K562 (cell line): Measurements from ENCODE around the gene GSDME. TPM values are rescaled to one million over a fixed set of nuclear protein-coding genes. Genes with fewer than 3 reads are reported as not detected.

ENCODE experiments used
- ATAC-seq: fragments of 200-7000 bp; cut with Tn5 transposase; 3 replicates; pipeline ENCODE4 v1.9.1; 2020; ENCODE audit warnings: moderate library complexity
- BruUV-seq: library from RNA; stranded (reverse); fragments of 400-500 nt; replicated peaks from 2 replicates; lab custom pipeline; 2021; lab: Mats Ljungman, UMichigan
- CTCF ChIA-PET: fragments of 300-600 bp; formaldehyde crosslinking; extraction: SDS; loops from one replicate; lab custom pipeline; 2021; ENCODE audit warnings: low intra/inter-chr PET ratio; lab: Yijun Ruan, JAX
- POLR2A ChIA-PET: fragments of 300-600, 350-650 bp; sonication (Branson Sonifier 250); formaldehyde crosslinking; extraction: SDS; loops from one replicate; lab custom pipeline; 2021; ENCODE audit warnings: antibody characterized with exemption, inconsistent platforms; lab: Yijun Ruan, JAX
- DNase-seq, 4 experiments: peaks; one replicate each; pipeline versions ENCODE4 v3.0.0 to v3.0.0-alpha.2; 2011 to 2018; ENCODE audit warnings: low spot score in 3 of 4, mixed read lengths in 3 of 4; ENCODE audit errors: extremely low read depth in 1 of 4
- FAIRE-seq: peaks from 2 replicates; lab custom pipeline; 2011; peaks lifted over from hg19 to GRCh38; lab: Jason Lieb, UNC
- H2AFZ ChIP-seq: 2 replicates; pipeline ENCODE4 v1.6.0; 2011; ENCODE audit warnings: low read depth, low read length, control low read depth, inconsistent platforms
- H3K27ac ChIP-seq: fragments of 200-600 bp; 3 replicates; pipeline ENCODE4 v1.8.0; 2011; ENCODE audit warnings: low read depth, mild to moderate bottlenecking, control low read depth, inconsistent platforms, low read length, moderate library complexity, mixed read lengths; ENCODE audit errors: extremely low read depth
- H3K27me3 ChIP-seq, 2 experiments: fragments of 300-600 bp in 1 of 2; 2 replicates in 1 of 2; 3 replicates in 1 of 2; pipeline versions ENCODE4 v1.6.0 to v1.8.0; 2011; ENCODE audit warnings: inconsistent platforms in 2 of 2, low read length in 2 of 2, mild to moderate bottlenecking in 1 of 2, mixed read lengths in 1 of 2, moderate library complexity in 1 of 2; ENCODE audit not compliant: control insufficient read depth in 2 of 2, insufficient read depth in 2 of 2
- H3K36me3 ChIP-seq: fragments of 300-600 bp; 3 replicates; pipeline ENCODE4 v1.8.0; 2011; ENCODE audit warnings: mild to moderate bottlenecking, low read length, inconsistent platforms; ENCODE audit not compliant: control insufficient read depth, insufficient read depth
- H3K4me1 ChIP-seq, 2 experiments: fragments of 200-600 bp in 1 of 2; replicated peaks in 1 of 2; 2 replicates in 1 of 2; 3 replicates in 1 of 2; pipeline versions ENCODE4 v1.5.1 to v1.8.0; 2011; ENCODE audit warnings: inconsistent platforms in 2 of 2, low read length in 2 of 2, mild to moderate bottlenecking in 1 of 2, mixed read lengths in 1 of 2, moderate library complexity in 1 of 2; ENCODE audit not compliant: control insufficient read depth in 2 of 2, insufficient read depth in 2 of 2
- H3K4me2 ChIP-seq: 2 replicates; pipeline ENCODE4 v1.6.1; 2011; ENCODE audit warnings: low read length, control low read depth, inconsistent platforms, mixed read lengths; ENCODE audit not compliant: insufficient read depth
- H3K4me3 ChIP-seq: fragments of 200-600 bp; sonication (generic), shearing (Covaris generic); 2 replicates; pipeline ENCODE4 v1.5.1; 2016; ENCODE audit warnings: control low read depth, inconsistent platforms
- H3K79me2 ChIP-seq: fragments of 200-600 bp; 3 replicates; pipeline ENCODE4 v1.8.0; 2011; ENCODE audit warnings: low read length, inconsistent platforms; ENCODE audit not compliant: control insufficient read depth, insufficient read depth
- H3K9ac ChIP-seq, 2 experiments: 2 replicates each; pipeline versions ENCODE4 v1.6.0 to v1.6.1; 2011; ENCODE audit warnings: low read depth in 2 of 2, low read length in 2 of 2, control low read depth in 1 of 2, inconsistent platforms in 1 of 2, mild to moderate bottlenecking in 1 of 2, mixed read lengths in 1 of 2; ENCODE audit not compliant: insufficient read depth in 1 of 2
- H3K9me1 ChIP-seq: one replicate; pipeline ENCODE4 v1.6.0; 2011; ENCODE audit warnings: inconsistent platforms, mild to moderate bottlenecking, low read length, moderate library complexity; ENCODE audit not compliant: control insufficient read depth, insufficient read depth
- H3K9me3 ChIP-seq: replicated peaks from 2 replicates; pipeline ENCODE4 v1.5.1; 2011; ENCODE audit warnings: low read depth, low read length, inconsistent platforms; ENCODE audit not compliant: control insufficient read depth, insufficient read depth
- H4K20me1 ChIP-seq: replicated peaks from 2 replicates; pipeline ENCODE4 v1.6.1; 2011; ENCODE audit warnings: low read length, inconsistent platforms, mixed read lengths; ENCODE audit not compliant: control insufficient read depth, insufficient read depth
- CTCF ChIP-seq, 3 experiments: IDR thresholded peaks in 2 of 3; conservative IDR thresholded peaks in 1 of 3; 2 replicates each; pipeline ENCODE4 v1.5.1; 2011 to 2012; ENCODE audit warnings: low read length in 3 of 3, mild to moderate bottlenecking in 3 of 3, control low read depth in 2 of 3, improper control_type of control experiment in 1 of 3, inconsistent platforms in 1 of 3, low read depth in 1 of 3, mixed read lengths in 1 of 3, moderate library complexity in 1 of 3; ENCODE audit not compliant: insufficient read depth in 2 of 3
- DDX20 ChIP-seq: fragments of 450-650 bp; IDR thresholded peaks from 2 replicates; pipeline ENCODE4 v1.6.1; 2016; ENCODE audit warnings: missing genetic modification characterization, low read depth, mild to moderate bottlenecking, missing compliant biosample characterization, moderate library complexity
- NFRKB ChIP-seq: fragments of 450-650 bp; IDR thresholded peaks from 2 replicates; pipeline ENCODE4 v1.6.1; 2016; ENCODE audit warnings: low read depth
- ZNF174 ChIP-seq: fragments of 250-450 bp; sonication (Bioruptor Pico); IDR thresholded peaks from 2 replicates; pipeline ENCODE4 v1.4.0; 2020; ENCODE audit warnings: mild to moderate bottlenecking
- WGBS: fragments of 100-300 bp; shearing (Covaris generic); methylation state at CpG from one replicate; pipeline ENCODE4 v1.1.6; 2016; ENCODE audit warnings: low coverage, mixed read lengths; ENCODE audit not compliant: insufficient coverage; ENCODE audit errors: missing lambda C conversion rate; 5-methylcytosine and 5-hydroxymethylcytosine counted together
- in situ Hi-C: fragments of 300-500 bp; cut with MboI; formaldehyde crosslinking; loops from 4 replicates; pipeline ENCODE4 v1.15.0; 2018; ENCODE audit warnings: inconsistent platforms, mixed read lengths
- intact Hi-C: fragments of 100-400 bp; cut with micrococcal nuclease; formaldehyde crosslinking; loops from 2 replicates; pipeline ENCODE4 v1.14.2; 2022
- polyA plus RNA-seq, 8 experiments: library from polyadenylated mRNA; depleted of rRNA in 4 of 8; stranded (reverse) in 5 of 8; unstranded in 3 of 8; fragments of >200 nt; fragmentation: Nextera tagmentation in 2 of 8; fragmentation: Illumina TruSeq in 1 of 8; extraction: Ambion mirVana in 2 of 8; extraction: Trizol in 1 of 8; gene quantifications; 2 replicates each; pipeline versions ENCODE4 v1.2.1 to v1.2.3, GENCODE V29; 2011 to 2014; ENCODE audit warnings: inconsistent platforms in 1 of 8, missing spikeins in 1 of 8
- total RNA-seq, 7 experiments: library from RNA; depleted of rRNA in 6 of 7; stranded (reverse); fragments of >200 nt in 6 of 7; fragmentation: Illumina TruSeq in 2 of 7; extraction: Trizol in 2 of 7; gene quantifications; 2 replicates each; pipeline versions ENCODE4 v1.2.1 to v1.2.3, GENCODE V29; 2011 to 2021; ENCODE audit warnings: low replicate concordance in 1 of 7
- TF ChIP-seq, protein P1 (sequence below): IDR thresholded peaks from 2 replicates; pipeline ENCODE4 v1.6.1; 2011; ENCODE audit warnings: borderline replicate concordance, low read depth, mild to moderate bottlenecking, moderate library complexity, low read length; ENCODE audit not compliant: insufficient read depth, poor library complexity, severe bottlenecking
- TF ChIP-seq, protein P2 (sequence below): fragments of 450-650 bp; formaldehyde crosslinking; IDR thresholded peaks from 2 replicates; pipeline ENCODE4 v1.4.0; 2022; ENCODE audit warnings: missing genetic modification characterization
- TF ChIP-seq, protein P3 (sequence below): IDR thresholded peaks from 2 replicates; pipeline ENCODE4 v1.6.1; 2012; ENCODE audit warnings: low read depth, low read length, improper control_type of control experiment, borderline replicate concordance

GSDME gene
- total and polyA plus RNA-seq, 9 of the 15 experiments (the other 6 are each of a cell fraction or from before 2014, with no cell fraction given): 0.37 to 1.9 (median 0.62) TPM

DNA sequence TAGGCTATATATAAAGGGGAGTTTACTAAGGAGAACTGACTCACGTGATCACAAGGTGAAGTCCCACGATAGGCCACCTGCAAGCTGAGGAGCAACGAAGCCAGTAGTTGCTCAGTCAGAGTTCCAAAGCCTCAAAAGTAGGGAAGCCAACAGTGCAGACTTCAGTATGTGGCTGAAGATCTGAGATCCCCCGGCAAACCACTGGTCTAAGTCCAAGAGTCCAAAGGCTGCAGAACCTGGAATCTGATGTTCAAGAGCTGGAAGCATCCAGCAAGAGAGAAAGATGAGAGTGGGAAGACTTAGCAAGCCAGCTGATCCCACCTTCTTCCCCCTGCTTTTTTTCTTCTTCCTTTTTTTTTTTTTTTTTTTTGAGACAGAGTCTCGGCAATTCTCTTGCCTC lies 27.0 kb upstream of the GSDME start:
- Histone ChIP-seq H3K9me3 (peaks cover 9% of the 10 kb centered on the region; the same call in 1 of the 2 replicates), H3K79me2 (peaks cover 8% of the 10 kb centered on the region; the same call in 2 of the 3 replicates), H3K36me3 (no peaks in the 10 kb centered on the region), H3K4me2 (no peak overlapping the region), H3K4me1 (peaks cover 0 to 8% of the 10 kb centered on the region in 2 experiments; a peak in 3 of 5 replicates), H3K4me3 (no peak overlapping the region), H3K27me3 (no peaks in the 10 kb centered on the region), H2AFZ (no peak overlapping the region), H3K9me1 (no peaks in the 10 kb centered on the region), H3K27ac (no peak overlapping the region), H4K20me1 (no peaks in the 10 kb centered on the region), H3K9ac (no peak overlapping the region)
- no peak for TF ChIP-seq CTCF (IDR thresholded peaks at IDR 0.05 in 2 of 3, conservative IDR thresholded peaks at IDR 0.05 in 1 of 3; ENCODE audit: insufficient read depth in 2 of 3, low read depth in 1 of 3, low read length in 3 of 3)
- TF ChIP-seq, protein P1, sequence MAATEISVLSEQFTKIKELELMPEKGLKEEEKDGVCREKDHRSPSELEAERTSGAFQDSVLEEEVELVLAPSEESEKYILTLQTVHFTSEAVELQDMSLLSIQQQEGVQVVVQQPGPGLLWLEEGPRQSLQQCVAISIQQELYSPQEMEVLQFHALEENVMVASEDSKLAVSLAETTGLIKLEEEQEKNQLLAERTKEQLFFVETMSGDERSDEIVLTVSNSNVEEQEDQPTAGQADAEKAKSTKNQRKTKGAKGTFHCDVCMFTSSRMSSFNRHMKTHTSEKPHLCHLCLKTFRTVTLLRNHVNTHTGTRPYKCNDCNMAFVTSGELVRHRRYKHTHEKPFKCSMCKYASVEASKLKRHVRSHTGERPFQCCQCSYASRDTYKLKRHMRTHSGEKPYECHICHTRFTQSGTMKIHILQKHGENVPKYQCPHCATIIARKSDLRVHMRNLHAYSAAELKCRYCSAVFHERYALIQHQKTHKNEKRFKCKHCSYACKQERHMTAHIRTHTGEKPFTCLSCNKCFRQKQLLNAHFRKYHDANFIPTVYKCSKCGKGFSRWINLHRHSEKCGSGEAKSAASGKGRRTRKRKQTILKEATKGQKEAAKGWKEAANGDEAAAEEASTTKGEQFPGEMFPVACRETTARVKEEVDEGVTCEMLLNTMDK: no peak
- no peak for TF ChIP-seq NFRKB
- TF ChIP-seq, protein P2, sequence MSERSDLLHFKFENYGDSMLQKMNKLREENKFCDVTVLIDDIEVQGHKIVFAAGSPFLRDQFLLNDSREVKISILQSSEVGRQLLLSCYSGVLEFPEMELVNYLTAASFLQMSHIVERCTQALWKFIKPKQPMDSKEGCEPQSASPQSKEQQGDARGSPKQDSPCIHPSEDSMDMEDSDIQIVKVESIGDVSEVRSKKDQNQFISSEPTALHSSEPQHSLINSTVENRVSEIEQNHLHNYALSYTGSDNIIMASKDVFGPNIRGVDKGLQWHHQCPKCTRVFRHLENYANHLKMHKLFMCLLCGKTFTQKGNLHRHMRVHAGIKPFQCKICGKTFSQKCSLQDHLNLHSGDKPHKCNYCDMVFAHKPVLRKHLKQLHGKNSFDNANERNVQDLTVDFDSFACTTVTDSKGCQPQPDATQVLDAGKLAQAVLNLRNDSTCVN (CRISPR knock-in tag): no peak
- TF ChIP-seq, protein P3, sequence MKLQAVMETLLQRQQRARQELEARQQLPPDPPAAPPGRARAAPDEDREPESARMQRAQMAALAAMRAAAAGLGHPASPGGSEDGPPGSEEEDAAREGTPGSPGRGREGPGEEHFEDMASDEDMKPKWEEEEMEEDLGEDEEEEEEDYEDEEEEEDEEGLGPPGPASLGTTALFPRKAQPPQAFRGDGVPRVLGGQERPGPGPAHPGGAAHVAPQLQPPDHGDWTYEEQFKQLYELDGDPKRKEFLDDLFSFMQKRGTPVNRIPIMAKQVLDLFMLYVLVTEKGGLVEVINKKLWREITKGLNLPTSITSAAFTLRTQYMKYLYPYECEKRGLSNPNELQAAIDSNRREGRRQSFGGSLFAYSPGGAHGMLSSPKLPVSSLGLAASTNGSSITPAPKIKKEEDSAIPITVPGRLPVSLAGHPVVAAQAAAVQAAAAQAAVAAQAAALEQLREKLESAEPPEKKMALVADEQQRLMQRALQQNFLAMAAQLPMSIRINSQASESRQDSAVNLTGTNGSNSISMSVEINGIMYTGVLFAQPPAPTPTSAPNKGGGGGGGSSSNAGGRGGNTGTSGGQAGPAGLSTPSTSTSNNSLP: no peak
- no peak for TF ChIP-seq ZNF174 (CRISPR knock-in tag)
- TF ChIP-seq DDX20 (tag): no peak
- ChIA-PET CTCF (no interaction called here), POLR2A (interaction anchor here (0.7 kb wide), 1 partner anchor 341 kb away, joined by 3 read pairs; the partner anchor contains the start of gene CYCS)
- DNase-seq (no peak), ATAC-seq (no peak), FAIRE-seq (no peak)
- in situ Hi-C loops (no loop called here), intact Hi-C loops (no loop called here)
- BruUV-seq: no TSS peak
- WGBS: 33% methylated on average over 4 of the region's 5 CpGs
